H1 (cell line): ENCODE results near the gene XIRP1. TPM values are rescaled to one million over a fixed set of nuclear protein-coding genes. Genes with fewer than 3 reads are reported as not detected.

ENCODE experiments used
- BRCA1 ChIP-seq: IDR thresholded peaks from 2 replicates; pipeline ENCODE4 v1.6.1; 2012; ENCODE audit warnings: low read depth, low read length, improper control_type of control experiment
- CHD7 ChIP-seq: fragments of 300-600 bp; sonication (generic); IDR thresholded peaks from 2 replicates; pipeline ENCODE4 v1.7.1; 2012; ENCODE audit warnings: low read length, moderate library complexity, mild to moderate bottlenecking, inconsistent platforms; ENCODE audit not compliant: insufficient replicate concordance
- CREB1 ChIP-seq: IDR thresholded peaks from 2 replicates; pipeline ENCODE4 v1.6.1; 2012; ENCODE audit warnings: inconsistent platforms
- MAFK ChIP-seq: IDR thresholded peaks from 2 replicates; pipeline ENCODE4 v1.6.1; 2012; ENCODE audit warnings: low read depth, mild to moderate bottlenecking, improper control_type of control experiment, low read length
- MAX ChIP-seq: IDR thresholded peaks from 2 replicates; pipeline ENCODE4 v1.6.1; 2012; ENCODE audit warnings: inconsistent platforms
- POLR2A ChIP-seq, 2 experiments: IDR thresholded peaks; 1 replicate in 1 of 2; 2 replicates in 1 of 2; pipeline ENCODE4 v1.6.1; 2011; ENCODE audit warnings: low read depth in 2 of 2, low read length in 2 of 2, mild to moderate bottlenecking in 2 of 2; ENCODE audit errors: control extremely low read depth in 1 of 2
- POLR2AphosphoS5 ChIP-seq: IDR thresholded peaks from 2 replicates; pipeline ENCODE4 v1.6.1; 2011; ENCODE audit warnings: low read depth, low read length
- RAD21 ChIP-seq, 2 experiments: IDR thresholded peaks in 1 of 2; conservative IDR thresholded peaks in 1 of 2; 2 replicates each; pipeline ENCODE4 v1.6.1; 2011; ENCODE audit warnings: low read depth in 2 of 2, low read length in 2 of 2, improper control_type of control experiment in 1 of 2, inconsistent platforms in 1 of 2, mild to moderate bottlenecking in 1 of 2, moderate library complexity in 1 of 2
- SIRT6 ChIP-seq: IDR thresholded peaks from one replicate; pipeline ENCODE4 v1.7.1; 2012; ENCODE audit warnings: low read length, inconsistent platforms
- SP1 ChIP-seq: IDR thresholded peaks from 2 replicates; pipeline ENCODE4 v1.6.1; 2011; ENCODE audit warnings: low read depth, low read length
- ZNF274 ChIP-seq: IDR thresholded peaks from 2 replicates; pipeline ENCODE4 v1.7.0; 2012; ENCODE audit warnings: low read length, borderline replicate concordance; ENCODE audit errors: extremely low read depth
- polyA plus RNA-seq, 7 experiments: library from polyadenylated mRNA; depleted of rRNA in 3 of 7; stranded (reverse) in 5 of 7; unstranded in 2 of 7; fragments of >200 nt in 5 of 7; fragments of 200-250 nt in 2 of 7; gene quantifications; 1 replicate in 5 of 7; 2 replicates in 1 of 7; 4 replicates in 1 of 7; pipeline versions ENCODE4 v1.2.1 to v1.2.3, GENCODE V29; 2011 to 2013; ENCODE audit warnings: missing spikeins in 2 of 7, mixed read lengths in 2 of 7
- total RNA-seq: library from RNA; stranded (reverse); fragmentation: NEBNext Ultra II Directional; extraction: Animal tissue kit (Norgen Biotek cat#: 25700); gene quantifications from 2 replicates; pipeline ENCODE4 v1.2.1, GENCODE V29; 2021

XIRP1 gene
- total and polyA plus RNA-seq, 2 of the 8 experiments (the other 6 are each of a cell fraction or from before 2014, with no cell fraction given): not detected

GRCh38 chr3:39144095-39144747 is 48.2 kb downstream of the XIRP1 start (continued):
- TF ChIP-seq CHD7 (no peak), MAFK (no peak), BRCA1 (no peak), MAX (no peak), ZNF274 (no peak), SP1 (no peak), CREB1 (no peak), RAD21 (IDR thresholded peaks at IDR 0.05 in 1 of 2, conservative IDR thresholded peaks at IDR 0.05 in 1 of 2; ENCODE audit: low read depth in 2 of 2, low read length in 2 of 2) (no peak), POLR2A (IDR thresholded peaks at IDR 0.05; ENCODE audit: control extremely low read depth in 1 of 2, low read depth in 2 of 2, low read length in 2 of 2) (no peak), POLR2AphosphoS5 (no peak), SIRT6 (no peak)
- TF ChIP-seq, all 59 proteins: peak for 0
